Measurements from ENCODE around the gene ID2.

- TF ChIP-seq EZH2 (IDR thresholded peaks at IDR 0.05; ENCODE audit: insufficient read depth, poor library complexity, severe bottlenecking) (no peak), EZH2phosphoT487 (IDR thresholded peaks at IDR 0.05; ENCODE audit: insufficient read depth, low read depth) (no peak)
These were observed 27.8 kb downstream of the ID2 start for GRCh38 chr2:8709611-8710010.

Measured in GM23248 (cell line).